ENCODE data around the gene EML6. TPM values are rescaled to one million over a fixed set of nuclear protein-coding genes. Genes with fewer than 3 reads are reported as not detected.
A peak's percentile ranks its signal among the peaks of the same experiment; 100 is the strongest.

Gene EML6
- total RNA-seq, 1 donor from 2014 or later, result 0.39 TPM

GRCh38 chr2:55010149-55010591 lies 286.7 kb downstream of the EML6 start:
- Mint-ChIP-seq H3K36me3 (peaks cover 5% of the 10 kb centered on the region), H3K4me1 (peaks cover 15% of the 10 kb centered on the region), H3K27ac (peak overlapping the region; percentile 76), H3K9me3 (no peaks in the 10 kb centered on the region), H3K27me3 (ENCODE audit: insufficient read depth, low read depth) (no peaks in the 10 kb centered on the region), H3K4me3 (no peak overlapping the region)
- no peak overlapping the region for H3K27ac ChIP-seq
- H3K4me3 ChIP-seq, result no peak overlapping the region
- H4K20me1 ChIP-seq (ENCODE audit: low read depth), result peaks cover 55% of the 10 kb centered on the region
- peaks cover 41% of the 10 kb centered on the region for H3K4me1 ChIP-seq
- no peaks in the 10 kb centered on the region for H3F3A ChIP-seq (ENCODE audit: low read depth)
- DNase-seq (ENCODE audit: low spot score), result peak; percentile 20
- no peaks in the 10 kb centered on the region for H3K36me3 ChIP-seq
- no peaks in the 10 kb centered on the region for H3K9me3 ChIP-seq (ENCODE audit: low read depth)
- TF ChIP-seq EZH2phosphoT487 (IDR thresholded peaks at IDR 0.05) (no peak), CTCF (IDR thresholded peaks at IDR 0.05) (no peak), EZH2 (IDR thresholded peaks at IDR 0.05) (no peak)
- no peak overlapping the region for H2AFZ ChIP-seq (replicated peaks)
- H3K9ac ChIP-seq, result no peak overlapping the region
- H3K4me2 ChIP-seq, result peak overlapping the region; percentile 52
- peaks cover 100% of the 10 kb centered on the region for H3K79me2 ChIP-seq (ENCODE audit: low read depth)
- H3K27me3 ChIP-seq, result no peaks in the 10 kb centered on the region

GRCh38 chr2:55010915-55011314 lies 287.5 kb downstream of the EML6 start:
- H3K4me3 Mint-ChIP-seq, result no peak overlapping the region
- H4K20me1 ChIP-seq (ENCODE audit: low read depth), result peaks cover 55% of the 10 kb centered on the region
- no peak overlapping the region for H3K9ac ChIP-seq

GRCh38 chr2:55011831-55012671 lies 288.6 kb downstream of the EML6 start:
- Histone ChIP-seq H3K79me2 (ENCODE audit: low read depth) (peaks cover 100% of the 10 kb centered on the region), H3K27ac (peak overlapping the region; percentile 4), H3K36me3 (peaks cover 5% of the 10 kb centered on the region), H3K4me2 (no peak overlapping the region), H4K20me1 (ENCODE audit: low read depth) (peaks cover 55% of the 10 kb centered on the region), H3K27me3 (no peaks in the 10 kb centered on the region), H3F3A (ENCODE audit: low read depth) (no peaks in the 10 kb centered on the region), H2AFZ (replicated peaks) (no peak overlapping the region), H3K4me1 (peaks cover 41% of the 10 kb centered on the region), H3K4me3 (no peak overlapping the region), H3K9me3 (ENCODE audit: low read depth) (peaks cover 7% of the 10 kb centered on the region), H3K9ac (no peak overlapping the region)
- peaks cover 11% of the 10 kb centered on the region for H3K36me3 Mint-ChIP-seq
- no peak for DNase-seq (ENCODE audit: low spot score)
- no peak overlapping the region for H3K27ac Mint-ChIP-seq
- TF ChIP-seq CTCF (IDR thresholded peaks at IDR 0.05) (no peak), EZH2 (IDR thresholded peaks at IDR 0.05) (no peak), EZH2phosphoT487 (IDR thresholded peaks at IDR 0.05) (no peak)
- no peaks in the 10 kb centered on the region for H3K27me3 Mint-ChIP-seq (ENCODE audit: insufficient read depth, low read depth)
- peaks cover 3% of the 10 kb centered on the region for H3K9me3 Mint-ChIP-seq
- peaks cover 15% of the 10 kb centered on the region for H3K4me1 Mint-ChIP-seq
- H3K4me3 Mint-ChIP-seq, result no peak overlapping the region

More at GRCh38 chr2:55010915-55011314, 287.5 kb downstream of the EML6 start:
- TF ChIP-seq EZH2phosphoT487 (IDR thresholded peaks at IDR 0.05) (no peak), CTCF (IDR thresholded peaks at IDR 0.05) (no peak), EZH2 (IDR thresholded peaks at IDR 0.05) (no peak)
- H3K4me2 ChIP-seq, result no peak overlapping the region
- H3K27ac ChIP-seq, result no peak overlapping the region
- peaks cover 3% of the 10 kb centered on the region for H3K9me3 Mint-ChIP-seq
- peaks cover 15% of the 10 kb centered on the region for H3K4me1 Mint-ChIP-seq
- H3K36me3 ChIP-seq, result no peaks in the 10 kb centered on the region
- H3K36me3 Mint-ChIP-seq, result peaks cover 7% of the 10 kb centered on the region
- H3K27me3 ChIP-seq, result no peaks in the 10 kb centered on the region
- H3K27me3 Mint-ChIP-seq (ENCODE audit: insufficient read depth, low read depth), result no peaks in the 10 kb centered on the region
- DNase-seq (ENCODE audit: low spot score), result no peak
- H2AFZ ChIP-seq (replicated peaks), result no peak overlapping the region
- H3K9me3 ChIP-seq (ENCODE audit: low read depth), result peaks cover 6% of the 10 kb centered on the region
- H3F3A ChIP-seq (ENCODE audit: low read depth), result no peaks in the 10 kb centered on the region
- peaks cover 41% of the 10 kb centered on the region for H3K4me1 ChIP-seq
- H3K4me3 ChIP-seq, result no peak overlapping the region
- no peak overlapping the region for H3K27ac Mint-ChIP-seq
- peaks cover 100% of the 10 kb centered on the region for H3K79me2 ChIP-seq (ENCODE audit: low read depth)
